GM21423 (cell line): ENCODE measurements around the gene ADISSP.

Experiments used
- ATAC-seq: cut with Tn5 transposase; IDR thresholded peaks from one replicate; pipeline ENCODE4 v1.9.1; 2021; ENCODE audit warnings: mild to moderate bottlenecking, moderate library complexity; ENCODE audit not compliant: unreplicated experiment

Gene ADISSP

GRCh38 chr20:3755814-3756480 lies 11.6 kb downstream of the ADISSP start:
- ATAC-seq = no peak

- no peak for ATAC-seq
These were observed 12.3 kb downstream of the ADISSP start for GRCh38 chr20:3755269-3755668.

DNA sequence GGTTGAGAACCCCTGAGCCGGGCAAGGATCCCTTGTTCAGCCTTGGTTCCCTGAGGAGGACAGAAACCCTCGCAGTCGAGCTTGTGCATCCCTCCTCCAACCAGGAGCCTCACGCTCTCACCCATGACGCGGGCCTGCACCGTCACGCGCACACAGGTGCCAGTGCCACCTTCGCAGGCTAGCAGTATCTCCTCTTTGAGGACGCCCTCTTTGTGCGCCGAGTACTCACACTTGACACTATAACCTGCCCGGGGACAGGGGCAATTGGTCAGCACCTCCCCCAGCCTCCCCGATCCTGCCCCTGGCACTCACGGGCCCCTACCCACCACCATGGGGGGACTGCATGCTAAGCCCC lies 13.3 kb downstream of the ADISSP start:
- no peak for ATAC-seq

GRCh38 chr20:3753501-3754275 lies 13.9 kb downstream of the ADISSP start:
- ATAC-seq = no peak

- no peak for ATAC-seq
These were observed 14.5 kb downstream of the ADISSP start for GRCh38 chr20:3753098-3753497.

DNA sequence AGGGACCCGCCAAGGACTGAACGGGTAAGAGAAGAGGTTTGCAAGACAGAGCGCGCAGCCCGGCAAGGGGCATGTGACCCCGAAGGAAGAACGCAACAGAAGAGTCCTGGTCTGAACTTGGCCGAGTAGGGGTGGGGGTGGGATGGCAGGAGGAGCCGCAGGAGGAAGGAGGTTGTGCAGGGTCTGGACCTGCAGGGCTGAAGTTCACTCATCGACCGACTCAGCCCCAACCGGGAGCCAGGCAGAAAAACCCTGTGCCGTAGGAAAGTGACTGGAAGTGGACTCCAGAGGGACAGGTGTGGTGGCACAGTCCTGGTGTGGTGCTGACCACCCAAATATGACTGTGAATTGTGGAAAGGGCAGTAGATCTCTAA lies 15.2 kb downstream of the ADISSP start:
- no peak for ATAC-seq

DNA sequence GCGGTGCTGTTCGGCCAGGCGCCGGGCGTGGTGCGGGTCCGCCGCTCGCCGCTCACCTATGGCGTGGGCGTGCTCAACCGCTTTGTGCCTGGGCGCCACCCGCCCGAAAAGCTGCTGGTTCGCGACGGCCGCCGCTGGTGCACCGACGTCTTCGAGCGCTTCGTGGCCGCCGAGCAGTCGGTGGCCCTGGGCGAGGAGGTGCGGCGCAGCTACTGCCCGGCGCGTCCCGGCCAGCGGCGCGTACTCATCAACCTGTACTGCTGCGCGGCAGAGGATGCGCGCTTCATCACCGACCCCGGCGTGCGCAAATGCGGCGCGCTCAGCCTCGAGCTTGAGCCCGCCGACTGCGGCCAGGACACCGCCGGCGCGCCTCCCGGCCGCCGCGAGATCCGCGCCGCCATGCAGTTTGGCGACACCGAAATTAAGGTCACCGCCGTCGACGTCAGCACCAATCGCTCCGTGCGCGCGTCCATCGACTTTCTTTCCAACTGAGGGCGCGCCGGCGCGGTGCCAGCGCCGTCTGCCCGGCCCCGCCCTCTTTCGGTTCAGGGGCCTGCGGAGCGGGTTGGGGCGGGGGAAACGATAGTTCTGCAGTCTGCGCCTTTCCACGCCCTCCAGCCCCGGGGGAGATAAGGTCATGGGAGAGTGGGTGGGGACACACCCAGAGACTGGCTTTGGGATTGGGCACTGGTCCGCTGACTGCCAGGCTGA lies 15.7 kb downstream of the ADISSP start:
- no peak for ATAC-seq

DNA sequence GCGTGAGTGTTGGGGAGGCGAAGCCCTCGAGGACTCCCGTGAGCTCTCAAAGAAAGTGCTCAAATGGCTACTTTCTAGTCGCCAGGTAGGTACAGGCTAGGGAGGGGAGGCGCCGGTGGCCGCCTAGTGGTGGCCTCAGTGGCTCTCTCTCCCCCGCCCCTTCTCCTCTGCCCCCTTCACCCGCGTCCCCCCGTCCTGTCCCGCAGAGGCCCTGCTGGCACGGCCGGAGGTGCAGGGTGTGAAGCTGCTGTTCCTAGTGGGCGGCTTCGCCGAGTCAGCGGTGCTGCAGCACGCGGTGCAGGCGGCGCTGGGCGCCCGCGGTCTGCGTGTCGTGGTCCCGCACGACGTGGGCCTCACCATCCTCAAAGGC lies 16.3 kb downstream of the ADISSP start:
- no peak for ATAC-seq

DNA sequence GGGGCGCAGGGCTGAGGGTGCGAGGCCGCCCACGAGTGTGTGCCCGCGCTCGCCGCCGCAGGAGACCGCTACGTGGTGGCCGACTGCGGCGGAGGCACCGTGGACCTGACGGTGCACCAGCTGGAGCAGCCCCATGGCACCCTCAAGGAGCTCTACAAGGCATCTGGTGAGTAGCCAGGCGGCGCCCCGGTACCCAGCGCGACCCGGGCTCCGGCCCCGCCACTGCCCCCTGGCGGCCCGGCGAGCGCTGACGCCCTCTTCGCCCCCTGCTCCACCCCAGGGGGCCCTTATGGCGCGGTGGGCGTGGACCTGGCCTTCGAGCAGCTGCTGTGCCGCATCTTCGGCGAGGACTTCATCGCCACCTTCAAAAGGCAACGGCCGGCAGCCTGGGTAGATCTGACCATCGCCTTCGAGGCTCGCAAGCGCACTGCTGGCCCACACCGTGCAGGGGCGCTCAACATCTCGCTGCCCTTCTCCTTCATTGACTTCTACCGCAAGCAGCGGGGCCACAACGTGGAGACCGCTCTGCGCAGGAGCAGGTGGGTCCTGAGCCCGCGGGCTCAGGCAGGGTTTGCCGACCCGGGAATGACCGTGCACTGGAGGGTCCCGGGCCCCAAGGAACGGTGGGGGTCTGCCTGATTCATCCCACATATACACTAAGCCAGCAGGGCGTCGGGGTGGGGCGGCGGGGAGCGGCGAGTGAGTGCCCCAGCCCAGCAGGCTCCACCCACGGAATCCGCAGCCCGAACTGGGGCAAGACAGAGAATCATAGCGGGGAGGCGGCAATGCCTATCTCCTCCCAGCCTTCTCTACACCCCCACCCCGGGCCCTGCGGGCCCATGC lies 17.6 kb downstream of the ADISSP start:
- no peak for ATAC-seq

DNA sequence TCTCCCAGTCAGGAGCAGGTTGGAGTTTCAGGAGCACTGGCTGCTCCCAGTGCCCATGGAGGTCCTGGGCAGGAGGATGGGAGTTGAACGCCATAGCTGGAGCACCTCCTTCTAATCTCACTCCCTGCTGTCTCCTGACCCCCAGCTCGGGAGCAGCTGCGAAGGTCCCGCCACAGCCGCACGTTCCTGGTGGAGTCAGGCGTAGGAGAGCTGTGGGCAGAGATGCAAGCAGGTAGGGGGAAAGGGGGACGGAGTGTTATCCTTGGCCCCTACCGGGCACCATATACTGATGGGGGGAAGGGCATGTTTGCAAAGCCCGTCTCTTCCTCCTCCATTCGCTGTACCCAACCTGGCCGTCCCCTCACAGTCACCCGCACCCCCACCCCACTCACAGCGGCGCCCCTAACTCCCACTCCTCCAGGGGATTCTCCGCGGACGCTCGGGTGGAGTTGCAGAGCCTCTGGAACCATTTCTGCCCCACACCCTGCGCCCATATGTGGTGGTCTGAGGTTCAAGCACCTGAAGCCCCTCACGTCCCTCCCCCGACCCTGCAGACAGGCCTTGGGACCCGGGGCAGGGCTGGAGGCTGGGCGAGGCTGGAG lies 18.4 kb downstream of the ADISSP start:
- no peak for ATAC-seq

GRCh38 chr20:3748073-3748472 lies 19.5 kb downstream of the ADISSP start:
- ATAC-seq = no peak

DNA sequence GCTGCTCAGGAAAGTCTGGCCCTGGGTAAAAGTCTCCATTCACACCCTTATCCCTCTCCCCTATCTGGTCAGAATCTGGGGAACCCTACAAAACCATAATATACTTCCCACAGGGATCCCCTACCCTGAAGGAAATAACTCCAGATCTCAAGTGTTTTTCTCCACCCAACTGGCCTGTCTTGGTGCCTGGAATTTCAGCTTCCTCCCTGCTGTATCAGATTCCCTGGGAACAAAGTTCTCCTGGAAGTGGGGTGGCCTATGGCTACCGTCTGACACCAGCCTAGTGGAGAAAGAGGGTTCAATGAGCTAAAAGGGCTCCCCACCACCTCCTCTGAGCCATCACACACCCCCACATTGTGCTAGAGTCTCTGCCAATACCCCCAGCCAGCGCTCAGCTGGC lies 20.1 kb downstream of the ADISSP start:
- no peak for ATAC-seq

- ATAC-seq = no peak
These were observed 21.8 kb downstream of the ADISSP start for GRCh38 chr20:3745686-3746173.

GRCh38 chr20:3744806-3745685 lies 22.5 kb downstream of the ADISSP start:
- ATAC-seq = no peak

DNA sequence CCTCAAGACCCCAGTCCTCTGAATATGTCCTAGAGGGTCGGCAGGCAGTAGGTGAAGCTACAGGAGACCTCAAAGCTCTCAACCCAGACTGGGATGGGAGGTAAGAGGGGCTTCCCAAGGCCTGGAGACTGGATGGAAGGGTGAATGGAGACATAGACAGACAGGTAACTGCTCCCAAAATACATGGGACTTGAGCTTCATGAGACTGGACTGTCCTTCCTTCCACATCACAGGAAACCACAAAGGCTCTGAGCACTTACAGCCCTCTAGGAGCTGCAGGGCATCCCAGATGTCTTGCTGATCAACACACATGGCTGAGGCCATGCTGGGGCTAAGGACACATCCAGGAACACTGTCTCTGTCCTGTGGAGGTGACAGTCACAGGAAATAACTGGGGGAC lies 23.5 kb downstream of the ADISSP start:
- no peak for ATAC-seq

- ATAC-seq = no peak
These were observed 24.3 kb downstream of the ADISSP start for GRCh38 chr20:3743251-3743650.

GRCh38 chr20:3741836-3742458 lies 25.6 kb downstream of the ADISSP start:
- no peak for ATAC-seq

DNA sequence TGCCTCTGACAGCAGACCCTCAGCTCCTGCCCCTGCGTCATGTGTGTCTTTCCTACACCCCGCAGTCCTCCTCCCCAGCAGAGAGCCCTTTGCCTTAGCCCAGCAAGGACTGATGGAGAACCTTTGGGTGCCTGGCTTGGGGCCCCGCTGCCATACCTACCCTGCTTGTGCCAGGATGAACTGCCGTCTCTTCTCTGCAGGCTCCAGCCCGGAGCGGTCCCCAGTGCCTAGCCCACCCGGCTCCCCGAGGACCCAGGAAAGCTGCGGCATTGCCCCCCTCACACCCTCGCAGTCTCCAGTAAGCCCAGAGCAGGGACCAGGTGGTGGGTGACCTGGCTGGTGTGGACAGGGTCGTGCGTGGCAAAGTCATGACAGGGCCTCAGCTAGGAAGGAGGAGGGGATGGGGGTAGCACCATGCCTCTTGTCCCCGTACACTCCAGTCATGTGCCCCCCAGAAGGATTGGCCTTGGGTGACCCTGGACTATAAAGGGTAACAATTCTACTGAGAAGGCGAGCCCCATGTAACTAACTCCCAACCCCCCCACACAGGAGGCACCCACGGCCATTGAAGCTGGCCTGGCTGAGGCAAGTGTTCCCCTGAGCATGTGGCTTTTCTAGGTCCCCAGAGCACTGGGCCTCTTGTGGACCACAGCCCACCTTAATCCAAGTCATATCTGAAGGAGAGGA lies 26.8 kb downstream of the ADISSP start:
- no peak for ATAC-seq
